Embryonic facial prominence (tissue), 1 donor: ENCODE results near the gene B4GALT2.

Experiments
- DNase-seq: peaks from one replicate; pipeline ENCODE4 v3.0.0-alpha.2; 2016; ENCODE audit errors: extremely low spot score

The B4GALT2 gene

GRCh38 chr1:43984855-43985254 is 5.8 kb downstream of the B4GALT2 start:
- DNase-seq = no peak

GRCh38 chr1:43985984-43986595 is 7.1 kb downstream of the B4GALT2 start:
- no peak for DNase-seq

GRCh38 chr1:43986712-43987111 is 7.7 kb downstream of the B4GALT2 start:
- DNase-seq = no peak

- no peak for DNase-seq
These were observed 8.3 kb downstream of the B4GALT2 start for GRCh38 chr1:43987159-43987902.

GRCh38 chr1:43990271-43991199 is 11.5 kb downstream of the B4GALT2 start:
- DNase-seq = no peak

GRCh38 chr1:43991200-43991475 is 12.1 kb downstream of the B4GALT2 start:
- DNase-seq = no peak

- no peak for DNase-seq
These were observed 12.6 kb downstream of the B4GALT2 start, which contains the start of gene CCDC24 for GRCh38 chr1:43991476-43992231. CCDC24 (plus strand) TSS chr1:43991599; CDS start chr1:43991879, 280 bp downstream.

GRCh38 chr1:43992232-43992995 is 13.4 kb downstream of the B4GALT2 start:
- no peak for DNase-seq

GRCh38 chr1:43993206-43993914 is 14.3 kb downstream of the B4GALT2 start:
- no peak for DNase-seq

- DNase-seq = no peak
These were observed 15.1 kb downstream of the B4GALT2 start for GRCh38 chr1:43994071-43994470.

- DNase-seq = no peak
These were observed 16.1 kb downstream of the B4GALT2 start for GRCh38 chr1:43994794-43995790.

GRCh38 chr1:43995984-43996732 is 17.1 kb downstream of the B4GALT2 start:
- no peak for DNase-seq

GRCh38 chr1:43996733-43997115 is 17.7 kb downstream of the B4GALT2 start:
- no peak for DNase-seq

- no peak for DNase-seq
These were observed 18.4 kb downstream of the B4GALT2 start for GRCh38 chr1:43997295-43997999.

- DNase-seq = no peak
These were observed 19.0 kb downstream of the B4GALT2 start for GRCh38 chr1:43998000-43998378.

- no peak for DNase-seq
These were observed 20.4 kb downstream of the B4GALT2 start for GRCh38 chr1:43999455-43999854.

GRCh38 chr1:44000122-44000665 is 21.2 kb downstream of the B4GALT2 start:
- no peak for DNase-seq

- DNase-seq = no peak
These were observed 23.2 kb downstream of the B4GALT2 start for GRCh38 chr1:44002165-44002564.
